Stimulated activated CD4-positive, alpha-beta T cell treated with anti-CD3 and anti-CD28 coated beads, Interleukin-2, amount 100 ng/mL, for 48 hours (primary cell): ENCODE results near the gene RAB33A.
"Not testable (repeated sequence)": the region's sequence is repeated elsewhere in the genome, so short reads cannot be mapped to it uniquely, and the experiment has no call there.

Experiments used
- DNase-seq, 2 donors: peaks; one replicate each; pipeline ENCODE4 v3.0.0-alpha.2; 2020

RAB33A gene

GRCh38 chrX:130173190-130173895 lies 1.6 kb downstream of the RAB33A start:
- no peak for DNase-seq

GRCh38 chrX:130174045-130174704 lies 2.4 kb downstream of the RAB33A start:
- DNase-seq: no peak

GRCh38 chrX:130174937-130175336 lies 3.2 kb downstream of the RAB33A start:
- no peak for DNase-seq

GRCh38 chrX:130176354-130176776 lies 4.6 kb downstream of the RAB33A start:
- DNase-seq: no peak

- no peak for DNase-seq
Measured at GRCh38 chrX:130176942-130177341, 5.2 kb downstream of the RAB33A start.

- no peak for DNase-seq
Measured at GRCh38 chrX:130179170-130179569, 7.4 kb downstream of the RAB33A start.

- DNase-seq: no peak
Measured at GRCh38 chrX:130179579-130180215, 7.9 kb downstream of the RAB33A start.

- DNase-seq: no peak
Measured at GRCh38 chrX:130184168-130184567, 12.4 kb downstream of the RAB33A start.

GRCh38 chrX:130184857-130185256 lies 13.1 kb downstream of the RAB33A start:
- DNase-seq: no peak

- no peak for DNase-seq
Measured at GRCh38 chrX:130186651-130187050, 14.9 kb downstream of the RAB33A start.

- DNase-seq: no peak
Measured at GRCh38 chrX:130190801-130191200, 19.0 kb downstream of the RAB33A start.

- DNase-seq: no peak
Measured at GRCh38 chrX:130196466-130196865, 24.7 kb downstream of the RAB33A start.

GRCh38 chrX:130197464-130197863 lies 25.7 kb downstream of the RAB33A start:
- DNase-seq: no peak

- no peak for DNase-seq
Measured at GRCh38 chrX:130204647-130205046, 32.9 kb downstream of the RAB33A start.

GRCh38 chrX:130211415-130212186 lies 39.8 kb downstream of the RAB33A start:
- DNase-seq: no peak

- DNase-seq: no peak
Measured at GRCh38 chrX:130212371-130212770, 40.6 kb downstream of the RAB33A start.

GRCh38 chrX:130213376-130213775 lies 41.6 kb downstream of the RAB33A start:
- no peak for DNase-seq

GRCh38 chrX:130216320-130216719 lies 44.6 kb downstream of the RAB33A start:
- no peak for DNase-seq

- no peak for DNase-seq
Measured at GRCh38 chrX:130224810-130225209, 53.0 kb downstream of the RAB33A start.

- DNase-seq: no peak
Measured at GRCh38 chrX:130228871-130229270, 57.1 kb downstream of the RAB33A start.

GRCh38 chrX:130231184-130231583 lies 59.4 kb downstream of the RAB33A start:
- DNase-seq: not testable (repeated sequence)
